Endothelial cell of umbilical vein (primary cell): Measurements from ENCODE around the gene MBLAC1. TPM values are rescaled to one million over a fixed set of nuclear protein-coding genes. Genes with fewer than 3 reads are reported as not detected.
A peak's percentile ranks its signal among the peaks of the same experiment; 100 is the strongest.

ENCODE experiments used
- BruUV-seq: library from RNA; stranded (reverse); fragments of 400-500 nt; replicated peaks from 2 replicates; lab custom pipeline; 2021; lab: Mats Ljungman, UMichigan
- CTCF ChIA-PET: fragments of 300-600, 350-600 bp; sonication (Branson Sonifier 250); formaldehyde crosslinking; loops from one replicate; lab custom pipeline; 2021; ENCODE audit warnings: antibody characterized with exemption, inconsistent platforms; lab: Charles Lee
- POLR2A ChIA-PET: fragments of 300-600, 350-600 bp; sonication (Branson Sonifier 250); formaldehyde crosslinking; loops from one replicate; lab custom pipeline; 2021; ENCODE audit warnings: antibody characterized with exemption, inconsistent platforms; lab: Charles Lee
- DNase-seq: peaks from one replicate; pipeline ENCODE4 v3.0.0-alpha.2; 2011; ENCODE audit warnings: low read depth, low spot score
- FAIRE-seq: peaks from 2 replicates; lab custom pipeline; 2011; peaks lifted over from hg19 to GRCh38; lab: Jason Lieb, UNC
- H2AFZ ChIP-seq: 2 replicates; pipeline ENCODE4 v1.6.0; 2012; ENCODE audit warnings: low read depth, low read length, control low read depth, inconsistent platforms
- H3K27ac ChIP-seq: 2 replicates; pipeline ENCODE4 v1.5.1; 2011; ENCODE audit warnings: low read depth, mild to moderate bottlenecking, control low read depth, low read length, moderate library complexity; ENCODE audit not compliant: insufficient read depth
- H3K27me3 ChIP-seq, 2 experiments: 2 replicates each; pipeline versions ENCODE4 v1.6.0 to v1.6.1; 2011; ENCODE audit warnings: low read length in 2 of 2, mixed read lengths in 1 of 2; ENCODE audit not compliant: control insufficient read depth in 2 of 2, insufficient read depth in 2 of 2
- H3K36me3 ChIP-seq, 2 experiments: 2 replicates in 1 of 2; 3 replicates in 1 of 2; pipeline ENCODE4 v1.5.1; 2011; ENCODE audit warnings: low read length in 2 of 2, mild to moderate bottlenecking in 1 of 2, moderate library complexity in 1 of 2; ENCODE audit not compliant: control insufficient read depth in 2 of 2, insufficient read depth in 2 of 2; ENCODE audit errors: extremely low read depth in 1 of 2
- H3K4me1 ChIP-seq: 3 replicates; pipeline ENCODE4 v1.5.1; 2011; ENCODE audit warnings: mild to moderate bottlenecking, low read length; ENCODE audit not compliant: control insufficient read depth, insufficient read depth; ENCODE audit errors: extremely low read depth
- H3K4me2 ChIP-seq: 2 replicates; pipeline ENCODE4 v1.6.1; 2011; ENCODE audit warnings: low read length, control low read depth, mixed read lengths; ENCODE audit not compliant: insufficient read depth
- H3K4me3 ChIP-seq, 3 experiments: fragments of 200-600 bp in 1 of 3; sonication (generic), shearing (Covaris generic) in 1 of 3; replicated peaks in 1 of 3; 2 replicates each; pipeline ENCODE4 v1.5.1; 2011 to 2016; ENCODE audit warnings: control low read depth in 3 of 3, low read length in 3 of 3, mild to moderate bottlenecking in 2 of 3, inconsistent platforms in 1 of 3, low read depth in 1 of 3, moderate library complexity in 1 of 3; ENCODE audit not compliant: insufficient read depth in 1 of 3
- H3K79me2 ChIP-seq: 2 replicates; pipeline ENCODE4 v1.6.0; 2012; ENCODE audit warnings: low read length, inconsistent platforms; ENCODE audit not compliant: control insufficient read depth, insufficient read depth
- H3K9ac ChIP-seq: replicated peaks from 2 replicates; pipeline ENCODE3; 2011; ENCODE audit warnings: low read length, control low read depth; ENCODE audit not compliant: insufficient read depth; ENCODE audit errors: extremely low read depth
- H3K9me1 ChIP-seq: replicated peaks from 3 replicates; pipeline ENCODE4 v1.6.0; 2011; ENCODE audit warnings: mild to moderate bottlenecking, low read length; ENCODE audit not compliant: control insufficient read depth, insufficient read depth; ENCODE audit errors: extremely low read depth
- H3K9me3 ChIP-seq: replicated peaks from 2 replicates; pipeline ENCODE4 v1.5.1; 2012; ENCODE audit warnings: low read length, inconsistent platforms; ENCODE audit not compliant: control insufficient read depth, insufficient read depth
- H4K20me1 ChIP-seq: replicated peaks from 2 replicates; pipeline ENCODE3; 2011; ENCODE audit warnings: mild to moderate bottlenecking, low read length; ENCODE audit not compliant: control insufficient read depth, insufficient read depth; ENCODE audit errors: extremely low read depth
- EZH2 ChIP-seq: IDR thresholded peaks from 2 replicates; pipeline ENCODE4 v1.6.1; 2012; ENCODE audit warnings: borderline replicate concordance, low read depth, mild to moderate bottlenecking, moderate library complexity, low read length, inconsistent platforms; ENCODE audit not compliant: severe bottlenecking
- FOS ChIP-seq: IDR thresholded peaks from 2 replicates; pipeline ENCODE4 v1.6.1; 2011; ENCODE audit warnings: mild to moderate bottlenecking, low read length, moderate library complexity, borderline replicate concordance; ENCODE audit not compliant: insufficient read depth
- GATA2 ChIP-seq: IDR thresholded peaks from 2 replicates; pipeline ENCODE4 v1.7.0; 2011; ENCODE audit warnings: low read depth, mild to moderate bottlenecking, moderate library complexity, mixed read lengths, low read length; ENCODE audit not compliant: insufficient read length, insufficient read depth
- JUN ChIP-seq: IDR thresholded peaks from 2 replicates; pipeline ENCODE4 v1.6.1; 2011; ENCODE audit warnings: borderline replicate concordance, low read depth; ENCODE audit not compliant: insufficient read length, insufficient read depth
- MYC ChIP-seq: IDR thresholded peaks from one replicate; pipeline ENCODE4 v1.6.1; 2011; ENCODE audit warnings: mild to moderate bottlenecking, low read depth, low read length
- POLR2A ChIP-seq: IDR thresholded peaks from 2 replicates; pipeline ENCODE4 v1.6.1; 2012; ENCODE audit warnings: low read depth, mild to moderate bottlenecking, control low read depth, low read length
- POLR2AphosphoS5 ChIP-seq: IDR thresholded peaks from 2 replicates; pipeline ENCODE4 v1.6.1; 2012; ENCODE audit warnings: low read depth, mild to moderate bottlenecking, control low read depth, low read length, moderate library complexity; ENCODE audit not compliant: insufficient read depth
- dilution Hi-C: fragments of 300-500 bp; cut with MboI; formaldehyde crosslinking; loops from one replicate; pipeline ENCODE4 v1.15.0; 2019; ENCODE audit warnings: low sequenced_read_pairs; ENCODE audit not compliant: extremely low pct_ligation_motif_present
- intact Hi-C: fragments of 100-400 bp; cut with micrococcal nuclease; formaldehyde crosslinking; loops from one replicate; pipeline ENCODE4 v1.10.0; 2022
- polyA plus RNA-seq, 4 experiments: library from polyadenylated mRNA; depleted of rRNA in 3 of 4; stranded (reverse) in 3 of 4; unstranded in 1 of 4; fragments of >200 nt; gene quantifications; 2 replicates each; pipeline versions ENCODE4 v1.2.1 to v1.2.3, GENCODE V29; 2011 to 2012; ENCODE audit warnings: missing spikeins in 1 of 4
- total RNA-seq: library from RNA; stranded (reverse); gene quantifications from 2 replicates; pipeline ENCODE4 v1.2.3, GENCODE V29; 2021
- TF ChIP-seq, protein P1 (sequence below), 2 donors: IDR thresholded peaks; 1 replicate in 1 of 2; 2 replicates in 1 of 2; pipeline ENCODE4 v1.5.1; 2011; ENCODE audit warnings: low read length in 2 of 2, mild to moderate bottlenecking in 2 of 2, moderate library complexity in 2 of 2, control low read depth in 1 of 2, inconsistent platforms in 1 of 2, low read depth in 1 of 2; ENCODE audit not compliant: insufficient read depth in 1 of 2; ENCODE audit errors: extremely low read depth in 1 of 2
- TF ChIP-seq, protein P2 (sequence below): IDR thresholded peaks from 2 replicates; pipeline ENCODE4 v1.6.1; 2011; ENCODE audit not compliant: insufficient read depth, insufficient read length

MBLAC1 gene
- total and polyA plus RNA-seq, 2 donors (not counting 3 experiments of a cell fraction or from before 2014, with no cell fraction given) = 1.8 to 2.1 TPM

DNA sequence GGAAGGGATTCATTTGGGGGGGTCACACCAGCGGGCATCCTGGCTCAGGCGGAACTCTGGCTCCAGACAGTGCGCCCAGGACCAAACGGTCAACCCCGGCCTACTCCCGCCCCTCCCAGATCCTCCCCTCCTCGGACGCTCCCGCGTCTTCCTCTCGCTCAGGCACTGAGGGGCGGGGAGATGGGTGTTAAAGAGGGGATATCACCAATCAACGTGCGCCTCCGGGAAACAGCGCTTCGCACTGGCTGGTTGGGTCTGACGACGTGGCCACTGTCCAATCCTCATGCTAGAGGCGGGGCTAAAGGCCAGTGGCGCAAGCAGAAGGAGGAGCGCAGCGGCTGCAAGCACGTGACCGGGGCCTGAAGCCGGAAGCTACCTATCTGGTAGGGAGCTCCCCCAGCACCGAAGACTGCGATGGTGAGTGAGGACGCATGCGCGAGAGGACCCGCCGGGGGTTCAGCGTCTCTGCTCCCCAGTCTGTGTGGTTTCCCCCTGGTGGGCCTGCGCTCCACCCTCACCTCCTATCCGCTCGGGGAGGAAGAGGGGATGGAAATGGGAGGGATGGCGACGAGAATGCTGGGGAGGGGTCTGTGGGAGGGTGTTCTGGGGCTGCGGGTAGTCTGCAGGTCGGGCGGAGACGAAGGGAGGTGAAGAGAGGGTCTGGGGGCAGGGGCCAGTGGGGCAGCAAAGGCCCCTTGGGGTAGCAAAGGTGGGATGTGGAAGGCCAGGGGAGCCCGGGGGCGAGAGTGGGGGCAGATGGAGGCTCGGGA is 22.0 kb downstream of the MBLAC1 start, which contains the start of gene LAMTOR4:
LAMTOR4 (plus strand) TSS at position 360 of the 770 bp plus-strand sequence; CDS start at position 415, 55 bp downstream.
- H3K9me3 ChIP-seq = no peaks in the 10 kb centered on the region
- no peaks in the 10 kb centered on the region for H3K27me3 ChIP-seq
- H3K9me1 ChIP-seq = no peaks in the 10 kb centered on the region
- dilution Hi-C loops (no loop called here), intact Hi-C loops (loop anchor here (1.0 to 10.0 kb wide), 4 partner anchors 10 to 906 kb away; partner anchors contain the start of genes AP4M1, CNPY4, MCM7 and TAF6)
- peak within 1 kb of the TSS; percentile 81 for H3K4me2 ChIP-seq
- no TSS peak for BruUV-seq
- peak within 1 kb of the TSS; percentile 82 for H2AFZ ChIP-seq
- ChIA-PET POLR2A (no interaction called here), CTCF (interaction anchor here (0.8 to 2.2 kb wide), 8 partner anchors 9 to 68 kb away, joined by 3 to 8 read pairs (median 3); partner anchors contain the start of genes GAL3ST4 and TRAPPC14)
- H3K36me3 ChIP-seq = peaks cover 0 to under 1% of the 10 kb centered on the region in 2 experiments
- FAIRE-seq (peak; percentile 99), DNase-seq (peak; percentile 99)
- no peaks in the 10 kb centered on the region for H4K20me1 ChIP-seq
- H3K4me1 ChIP-seq = peaks cover 6% of the 10 kb centered on the region
- H3K9ac ChIP-seq = peak within 1 kb of the TSS; percentile 79
- H3K79me2 ChIP-seq = peaks cover 13% of the 10 kb centered on the region
- TF ChIP-seq FOS (no peak), POLR2AphosphoS5 (peak; percentile 54), JUN (no peak), MYC (peak; percentile 20), POLR2A (peak; percentile 45), EZH2 (no peak), GATA2 (no peak)
- TF ChIP-seq, protein P1, sequence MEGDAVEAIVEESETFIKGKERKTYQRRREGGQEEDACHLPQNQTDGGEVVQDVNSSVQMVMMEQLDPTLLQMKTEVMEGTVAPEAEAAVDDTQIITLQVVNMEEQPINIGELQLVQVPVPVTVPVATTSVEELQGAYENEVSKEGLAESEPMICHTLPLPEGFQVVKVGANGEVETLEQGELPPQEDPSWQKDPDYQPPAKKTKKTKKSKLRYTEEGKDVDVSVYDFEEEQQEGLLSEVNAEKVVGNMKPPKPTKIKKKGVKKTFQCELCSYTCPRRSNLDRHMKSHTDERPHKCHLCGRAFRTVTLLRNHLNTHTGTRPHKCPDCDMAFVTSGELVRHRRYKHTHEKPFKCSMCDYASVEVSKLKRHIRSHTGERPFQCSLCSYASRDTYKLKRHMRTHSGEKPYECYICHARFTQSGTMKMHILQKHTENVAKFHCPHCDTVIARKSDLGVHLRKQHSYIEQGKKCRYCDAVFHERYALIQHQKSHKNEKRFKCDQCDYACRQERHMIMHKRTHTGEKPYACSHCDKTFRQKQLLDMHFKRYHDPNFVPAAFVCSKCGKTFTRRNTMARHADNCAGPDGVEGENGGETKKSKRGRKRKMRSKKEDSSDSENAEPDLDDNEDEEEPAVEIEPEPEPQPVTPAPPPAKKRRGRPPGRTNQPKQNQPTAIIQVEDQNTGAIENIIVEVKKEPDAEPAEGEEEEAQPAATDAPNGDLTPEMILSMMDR (IDR thresholded peaks at IDR 0.05; ENCODE audit: extremely low read depth in 1 of 2, insufficient read depth in 1 of 2, low read depth in 1 of 2, low read length in 2 of 2) = no peak
- TF ChIP-seq, protein P2, sequence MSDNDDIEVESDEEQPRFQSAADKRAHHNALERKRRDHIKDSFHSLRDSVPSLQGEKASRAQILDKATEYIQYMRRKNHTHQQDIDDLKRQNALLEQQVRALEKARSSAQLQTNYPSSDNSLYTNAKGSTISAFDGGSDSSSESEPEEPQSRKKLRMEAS = peak; percentile 89
- H3K4me3 ChIP-seq = peak within 1 kb of the TSS; percentile 70 to 82 (median 80)
- H3K27ac ChIP-seq = peak within 1 kb of the TSS; percentile 22
